Ishikawa (cell line): Measurements from ENCODE around the gene ERLEC1.
A peak's percentile ranks its signal among the peaks of the same experiment; 100 is the strongest.

Experiments used
- CEBPB ChIP-seq: IDR thresholded peaks from 2 replicates; pipeline ENCODE4 v1.6.1; 2012
- CREB1 ChIP-seq: IDR thresholded peaks from 2 replicates; pipeline ENCODE4 v1.6.1; 2012; ENCODE audit warnings: low read depth
- EGR1 ChIP-seq: IDR thresholded peaks from 2 replicates; pipeline ENCODE4 v1.6.1; 2012
- EP300 ChIP-seq: IDR thresholded peaks from 2 replicates; pipeline ENCODE4 v1.6.1; 2012; ENCODE audit warnings: borderline replicate concordance
- FOXM1 ChIP-seq: IDR thresholded peaks from 2 replicates; pipeline ENCODE4 v1.6.1; 2012; ENCODE audit warnings: low read depth, borderline replicate concordance
- MAX ChIP-seq: IDR thresholded peaks from 2 replicates; pipeline ENCODE4 v1.6.1; 2012
- NFIC ChIP-seq: IDR thresholded peaks from 2 replicates; pipeline ENCODE4 v1.6.1; 2012
- RAD21 ChIP-seq: IDR thresholded peaks from 2 replicates; pipeline ENCODE4 v1.6.1; 2012; ENCODE audit warnings: low read depth
- REST ChIP-seq: IDR thresholded peaks from 2 replicates; pipeline ENCODE4 v1.6.1; 2012; ENCODE audit warnings: low read depth, mild to moderate bottlenecking
- TAF1 ChIP-seq: IDR thresholded peaks from 2 replicates; pipeline ENCODE4 v1.6.1; 2012; ENCODE audit warnings: low read depth, mild to moderate bottlenecking
- TCF12 ChIP-seq: IDR thresholded peaks from 2 replicates; pipeline ENCODE4 v1.6.1; 2012; ENCODE audit warnings: low read depth
- TEAD4 ChIP-seq: IDR thresholded peaks from 2 replicates; pipeline ENCODE4 v1.6.1; 2012
- USF1 ChIP-seq: IDR thresholded peaks from 2 replicates; pipeline ENCODE4 v1.6.1; 2012
- YY1 ChIP-seq: IDR thresholded peaks from 2 replicates; pipeline ENCODE4 v1.6.1; 2012; ENCODE audit warnings: low read depth
- ZBTB7A ChIP-seq: IDR thresholded peaks from 2 replicates; pipeline ENCODE4 v1.6.1; 2012; ENCODE audit warnings: low read depth

Gene ERLEC1

GRCh38 chr2:53865264-53865663, 78.4 kb downstream of the ERLEC1 start:
- no peak for TF ChIP-seq FOXM1
- TF ChIP-seq NFIC = no peak
- no peak for TF ChIP-seq RAD21
- no peak for TF ChIP-seq YY1
- no peak for TF ChIP-seq ZBTB7A
- no peak for TF ChIP-seq MAX
- TF ChIP-seq USF1 = no peak
- no peak for TF ChIP-seq TAF1
- TF ChIP-seq CREB1 = no peak
- TF ChIP-seq CEBPB = peak; percentile 60; the same call in 1 of the 2 replicates
- peak; percentile 29; the same call in 1 of the 2 replicates for TF ChIP-seq TEAD4
- TF ChIP-seq TCF12 = no peak
- TF ChIP-seq EP300 = no peak
- TF ChIP-seq REST = no peak
- TF ChIP-seq EGR1 = no peak

- TF ChIP-seq USF1 (no peak), EP300 (no peak), RAD21 (no peak), FOXM1 (no peak)
Observed at GRCh38 chr2:53865962-53866361, 79.1 kb downstream of the ERLEC1 start.

GRCh38 chr2:53867169-53867568, 80.3 kb downstream of the ERLEC1 start:
- TF ChIP-seq TEAD4 = no peak
- TF ChIP-seq MAX = no peak
- no peak for TF ChIP-seq YY1
- no peak for TF ChIP-seq CREB1
- no peak for TF ChIP-seq ZBTB7A
- no peak for TF ChIP-seq REST
- no peak for TF ChIP-seq FOXM1
- no peak for TF ChIP-seq NFIC
- no peak for TF ChIP-seq EP300
- no peak for TF ChIP-seq RAD21
- TF ChIP-seq TCF12 = no peak
- TF ChIP-seq TAF1 = no peak
- TF ChIP-seq EGR1 = no peak
- no peak for TF ChIP-seq USF1

GRCh38 chr2:53867773-53868172, 80.9 kb downstream of the ERLEC1 start:
- no peak for TF ChIP-seq USF1
- TF ChIP-seq CEBPB = no peak
- TF ChIP-seq MAX = no peak
- TF ChIP-seq NFIC = no peak
- no peak for TF ChIP-seq ZBTB7A
- TF ChIP-seq CREB1 = no peak
- TF ChIP-seq REST = no peak
- no peak for TF ChIP-seq FOXM1
- TF ChIP-seq YY1 = no peak
- TF ChIP-seq EP300 = no peak
